Right ventricle myocardium inferior (tissue), 1 donor: Measurements from ENCODE around the gene RECK. TPM values are rescaled to one million over a fixed set of nuclear protein-coding genes. Genes with fewer than 3 reads are reported as not detected.
"Not testable (repeated sequence)": the region's sequence is repeated elsewhere in the genome, so short reads cannot be mapped to it uniquely, and the experiment has no call there.

Source experiments
- ATAC-seq: fragments of 200-7000 bp; cut with Tn5 transposase; one replicate; pipeline ENCODE4 v1.9.1; 2020; ENCODE audit warnings: mild to moderate bottlenecking, moderate library complexity
- DNase-seq: peaks from one replicate; pipeline ENCODE4 v3.0.0; 2021; ENCODE audit errors: missing footprints
- intact Hi-C: fragments of 100-400 bp; cut with DNase I; formaldehyde crosslinking; loops from one replicate; pipeline ENCODE4 v1.11.0; 2022
- total RNA-seq: library from RNA; stranded (reverse); fragmentation: NEBNext Ultra II Directional; extraction: Animal tissue kit (Norgen Biotek cat#: 25700); gene quantifications from one replicate; pipeline ENCODE4 v1.2.1, GENCODE V29; 2021
- donor health status: DM: no; HTN: yes; CAD: no; lungs with severe emphysema.

RECK gene
- total RNA-seq, 1 donor from 2014 or later, result 5.5 TPM

DNA sequence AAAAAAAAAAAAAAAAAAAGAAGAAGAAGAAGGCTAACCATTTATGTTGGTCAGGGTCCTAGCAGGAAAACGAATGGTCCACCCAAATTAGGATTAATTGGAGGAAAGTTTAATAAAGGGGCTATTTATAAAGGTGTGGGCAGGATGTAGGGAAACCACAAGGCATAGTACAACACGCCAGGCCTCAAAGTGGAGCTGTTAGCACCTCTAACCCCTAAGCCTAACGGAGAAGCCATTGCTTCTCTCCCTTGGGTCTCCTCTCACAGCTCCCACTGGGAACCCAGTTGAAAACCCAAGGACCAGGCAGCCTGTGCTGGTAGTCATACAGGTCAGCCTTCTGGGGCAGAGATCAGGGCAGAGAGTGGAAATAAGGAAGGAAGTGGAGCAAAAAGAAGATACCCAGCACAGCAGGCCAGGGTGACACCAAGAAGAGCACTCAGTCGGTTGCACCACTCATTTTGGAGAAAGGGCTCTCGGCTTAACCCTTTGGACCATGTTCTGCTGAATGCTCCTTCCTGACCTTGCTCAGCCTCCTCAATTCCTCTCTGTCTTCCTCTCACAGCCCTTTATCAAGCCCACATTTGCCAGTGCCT lies 91.0 kb downstream of the RECK start:
- ATAC-seq (peak; percentile 37), DNase-seq (no peak)
- intact Hi-C loops, result no loop called here

DNA sequence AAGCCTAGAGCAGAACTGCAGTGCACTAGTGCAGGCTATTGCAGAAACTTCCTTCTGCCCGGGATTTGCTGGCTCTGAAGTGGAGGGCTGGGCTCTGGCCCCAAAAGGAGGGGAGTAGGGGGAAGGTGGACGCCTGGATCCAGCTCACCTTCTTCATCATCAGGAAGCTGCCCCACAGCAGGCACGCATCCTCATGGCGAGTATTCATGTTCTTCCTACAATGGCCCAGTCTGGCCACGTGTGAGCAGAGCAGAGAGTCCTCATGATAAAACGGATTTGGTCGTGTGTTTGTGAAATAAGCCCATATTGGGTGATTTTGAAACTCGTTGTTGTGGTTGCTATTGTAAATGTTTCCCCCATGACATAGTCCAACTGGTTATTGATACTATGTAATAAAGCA lies 91.6 kb downstream of the RECK start:
- peak; percentile 68 for DNase-seq
- ATAC-seq, result no peak
- intact Hi-C loops, result no loop called here

DNA sequence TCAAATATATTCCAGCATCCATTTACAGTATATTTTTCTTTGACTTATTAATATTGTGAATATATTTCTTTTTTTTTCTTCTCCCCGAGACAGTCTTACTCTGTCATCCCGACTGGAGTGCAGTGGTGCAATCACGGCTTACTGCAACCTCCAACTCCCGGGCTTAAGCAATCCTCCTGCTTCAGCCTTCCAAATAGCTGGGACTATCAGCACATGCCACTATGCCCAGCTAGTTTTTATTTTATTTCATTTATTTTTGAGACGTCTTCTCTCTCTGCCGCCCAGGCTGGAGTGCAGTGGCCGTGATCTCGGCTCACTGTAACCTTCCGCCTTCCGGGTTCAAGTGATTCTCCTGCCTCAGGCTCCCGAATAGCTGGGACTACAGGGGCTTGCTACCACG lies 92.4 kb downstream of the RECK start:
- intact Hi-C loops, result no loop called here
- DNase-seq (no peak), ATAC-seq (no peak)

DNA sequence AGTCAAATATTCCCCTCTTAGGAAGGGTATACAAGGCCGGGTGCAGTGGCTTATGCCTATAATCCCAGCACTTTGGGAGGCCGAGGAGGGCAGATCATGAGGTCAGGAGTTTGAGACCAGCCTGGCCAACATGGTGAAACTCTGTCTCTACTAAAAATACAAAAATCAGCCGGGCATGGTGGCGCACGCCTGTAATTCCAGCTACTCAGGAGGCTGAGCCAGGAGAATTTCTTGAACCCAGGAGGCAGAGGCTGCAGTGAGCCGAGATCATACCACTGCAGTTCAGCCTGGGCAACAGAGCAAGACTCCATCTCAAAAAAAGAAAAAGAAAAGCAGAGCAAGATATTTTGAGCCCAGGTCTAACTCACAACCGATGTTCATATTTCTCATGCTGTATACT lies 95.0 kb downstream of the RECK start:
- intact Hi-C loops, ATAC-seq, DNase-seq: not testable (repeated sequence)

DNA sequence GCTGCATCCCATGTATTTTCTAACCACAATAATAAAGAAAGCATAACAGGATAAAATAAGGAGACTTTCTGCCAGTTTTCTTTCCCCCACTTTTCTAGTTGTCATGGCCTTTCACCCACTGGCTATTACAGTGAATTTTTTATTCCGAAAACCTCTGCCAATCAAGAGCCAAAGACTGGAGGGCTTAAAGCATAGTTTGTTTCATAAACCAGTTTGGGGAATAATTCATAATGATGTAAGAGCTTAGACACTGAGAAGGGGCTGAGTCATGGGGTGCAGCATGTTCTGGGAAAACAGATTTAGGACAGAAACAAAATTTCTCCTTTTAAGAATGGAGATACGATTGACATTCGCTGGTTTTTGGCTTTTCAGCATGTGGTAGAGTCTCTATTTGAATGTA lies 95.4 kb downstream of the RECK start:
- intact Hi-C loops, result no loop called here
- ATAC-seq (no peak), DNase-seq (no peak)

DNA sequence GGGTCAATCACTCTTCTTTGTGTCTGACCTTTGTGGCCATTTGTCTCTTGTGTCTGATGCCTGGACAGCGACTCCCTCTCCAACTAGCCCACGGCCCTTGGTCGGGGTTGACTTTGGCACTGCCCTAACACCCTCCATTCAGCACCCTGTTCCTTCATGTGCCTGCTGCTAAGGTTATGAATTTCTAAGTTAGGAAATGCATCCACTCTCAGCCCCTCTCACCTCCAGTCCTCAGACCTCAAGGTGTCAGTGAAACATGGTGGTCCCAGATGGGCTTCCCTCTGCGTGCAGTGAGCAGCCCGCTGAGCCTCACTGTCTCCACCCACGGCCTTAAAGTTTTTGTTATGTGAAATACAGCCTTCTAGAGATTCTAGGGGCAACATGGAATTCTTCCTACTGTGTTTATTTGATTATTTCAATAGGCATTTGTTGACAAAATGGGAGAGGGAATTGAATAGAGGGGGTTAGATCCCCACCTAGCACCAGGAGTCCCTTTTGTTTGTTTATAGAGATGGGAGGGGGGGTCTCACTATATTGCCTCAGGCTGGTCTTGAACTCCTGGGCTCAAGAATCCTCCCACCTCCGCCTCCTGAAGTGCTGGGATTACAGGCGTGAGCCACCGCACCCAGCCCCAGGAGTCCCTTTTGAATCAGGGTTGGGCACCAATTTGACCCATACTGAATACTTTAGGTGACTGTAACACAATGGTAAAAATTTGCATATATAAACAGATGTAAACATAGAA lies 98.2 kb downstream of the RECK start:
- intact Hi-C loops, result no loop called here

DNA sequence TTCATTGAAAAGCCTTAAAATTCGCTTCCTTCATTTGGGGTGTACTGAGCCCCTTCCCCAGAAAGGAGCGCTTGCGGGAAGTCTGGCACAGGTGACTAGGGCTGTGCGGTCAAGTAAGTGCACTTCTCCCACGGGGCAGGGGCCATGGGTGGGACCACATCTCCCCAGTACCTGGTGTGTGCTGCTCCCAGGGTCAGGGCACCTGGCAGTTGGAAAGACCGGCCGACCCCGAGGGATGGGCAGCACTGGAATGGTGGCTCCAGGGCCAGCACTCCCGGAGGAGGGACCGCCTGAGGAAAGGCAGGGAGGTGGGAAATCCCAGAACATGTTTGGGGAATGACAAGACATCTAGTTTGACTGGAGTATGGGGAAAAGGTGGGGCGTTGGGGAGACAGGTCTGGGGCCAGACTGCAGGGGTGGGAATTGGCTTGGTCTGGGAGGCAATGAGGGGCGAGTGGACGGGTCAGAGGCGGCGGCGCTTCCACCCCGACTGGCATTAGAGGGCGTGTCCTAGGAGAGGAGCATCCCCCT lies 99.1 kb downstream of the RECK start:
- intact Hi-C loops, result no loop called here
- ATAC-seq (peak; percentile 26), DNase-seq (no peak)

More for the DNA sequence above, 98.2 kb downstream of the RECK start:
- ATAC-seq (no peak), DNase-seq (no peak)

DNA sequence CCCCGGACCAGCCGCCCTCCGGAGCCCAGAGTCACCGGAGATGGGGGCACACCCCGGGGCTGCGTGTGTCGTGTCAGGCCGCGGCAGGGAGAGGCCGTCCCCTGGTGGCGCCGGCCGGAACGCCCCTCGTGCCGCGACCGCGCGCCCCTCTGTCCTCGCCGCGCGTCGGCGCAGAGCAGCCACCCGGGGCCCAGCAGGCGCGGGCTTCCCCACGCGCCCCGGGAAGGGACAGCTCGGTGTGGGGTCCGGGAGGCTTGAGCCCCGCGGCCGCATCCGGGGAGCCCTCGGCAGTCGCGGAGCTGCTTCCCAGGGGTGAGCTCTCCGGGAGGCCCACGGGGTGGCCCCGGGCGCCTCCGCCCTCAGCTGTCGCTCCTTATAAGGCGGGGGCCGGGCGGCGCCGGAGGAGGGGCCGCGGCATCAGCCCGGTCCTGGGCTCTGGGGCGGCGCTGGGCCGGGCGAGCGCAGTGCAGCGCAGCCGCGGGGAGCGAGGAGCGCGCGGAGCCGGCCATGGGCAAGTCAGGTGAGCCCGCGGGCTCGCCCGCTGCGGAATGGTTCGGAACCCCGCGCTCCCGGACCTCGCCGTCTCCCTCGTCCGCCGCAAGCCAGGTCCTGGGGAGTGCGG lies 99.7 kb downstream of the RECK start, which contains the start of gene GLIPR2:
TSS of gene GLIPR2 (plus strand) at position 462 of the 622 bp plus-strand sequence. CDS start at position 508, 46 bp downstream.
- peak; percentile 95 for DNase-seq
- ATAC-seq, result peak; percentile 98
- intact Hi-C loops, result no loop called here

DNA sequence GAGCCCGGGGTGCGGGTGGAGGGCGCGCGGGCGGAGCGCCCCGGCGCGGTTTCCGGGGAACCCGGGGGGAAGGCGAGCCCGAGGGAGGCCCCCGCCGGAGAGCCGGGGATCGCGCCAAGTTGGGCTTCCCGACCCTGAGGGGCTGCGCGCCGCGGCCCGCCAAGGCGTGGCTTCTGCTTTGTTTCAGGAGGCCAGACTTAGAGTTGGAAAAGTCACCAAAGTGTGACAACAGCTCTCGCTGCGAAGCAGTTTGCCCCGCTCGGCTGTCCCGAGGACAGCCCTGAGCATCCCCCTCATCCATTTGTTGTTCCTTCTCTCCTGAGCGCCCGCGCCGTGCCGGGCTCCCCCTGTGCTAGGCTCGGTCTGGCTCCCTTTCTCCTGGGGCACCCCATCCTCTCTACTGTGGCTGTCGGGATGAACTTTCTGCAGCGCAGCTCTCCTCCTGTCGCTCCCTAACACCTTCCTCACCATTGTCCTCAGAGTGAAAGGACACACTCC lies 100.2 kb downstream of the RECK start:
- ATAC-seq (peak; percentile 19), DNase-seq (peak; percentile 74)
- intact Hi-C loops, result no loop called here

DNA sequence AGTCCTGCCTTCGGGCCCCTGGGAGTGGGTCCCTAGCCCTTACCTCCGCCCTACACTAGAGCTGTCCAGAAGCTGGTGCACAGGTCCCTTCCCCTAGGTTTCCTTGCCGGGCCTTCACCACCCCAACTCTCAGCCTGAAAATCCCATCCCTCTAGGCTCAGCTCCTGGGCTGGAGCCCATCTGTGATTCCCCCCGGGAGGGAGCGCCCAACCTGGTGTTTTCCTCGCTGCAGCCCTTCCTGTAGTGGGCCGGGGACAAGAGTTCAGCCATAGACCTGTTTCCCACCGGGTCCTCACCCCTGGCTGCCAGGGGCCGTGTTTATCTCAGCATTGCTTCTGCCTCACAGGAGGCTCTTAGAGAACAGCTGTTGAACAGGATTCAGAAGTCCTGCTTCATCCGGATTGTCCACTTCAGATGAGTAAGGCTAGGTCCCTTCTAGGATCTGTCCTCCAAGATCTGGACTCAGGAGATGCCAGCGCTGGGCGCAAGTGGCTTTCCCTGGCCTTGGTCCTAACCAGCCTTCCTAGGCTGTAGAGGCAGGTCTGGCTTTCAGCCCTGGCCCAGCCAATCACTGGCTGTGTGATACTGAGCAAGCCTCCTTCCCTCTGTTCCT lies 100.8 kb downstream of the RECK start:
- DNase-seq (peak; percentile 79), ATAC-seq (peak; percentile 4)
- intact Hi-C loops, result no loop called here

DNA sequence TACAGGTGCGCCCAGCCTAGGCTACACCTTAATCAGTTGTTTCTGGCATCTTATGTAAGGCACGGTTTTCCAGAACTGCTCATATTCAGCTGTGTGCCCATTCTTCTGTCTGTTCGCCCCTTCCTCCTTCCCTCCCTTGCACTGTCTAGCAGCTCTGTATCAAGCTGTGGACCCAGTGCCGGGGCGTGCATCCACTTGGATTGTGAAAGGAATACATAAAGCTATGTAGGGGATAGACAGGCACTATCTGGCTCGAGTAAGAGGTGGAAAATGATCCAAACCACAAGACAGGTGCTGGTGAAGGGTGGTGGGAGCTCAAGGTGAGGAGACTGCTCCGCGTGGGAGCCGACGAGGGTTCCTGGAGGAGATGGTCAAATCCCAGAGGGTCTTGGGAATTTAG lies 101.8 kb downstream of the RECK start:
- ATAC-seq (no peak), DNase-seq (no peak)
- intact Hi-C loops, result no loop called here

DNA sequence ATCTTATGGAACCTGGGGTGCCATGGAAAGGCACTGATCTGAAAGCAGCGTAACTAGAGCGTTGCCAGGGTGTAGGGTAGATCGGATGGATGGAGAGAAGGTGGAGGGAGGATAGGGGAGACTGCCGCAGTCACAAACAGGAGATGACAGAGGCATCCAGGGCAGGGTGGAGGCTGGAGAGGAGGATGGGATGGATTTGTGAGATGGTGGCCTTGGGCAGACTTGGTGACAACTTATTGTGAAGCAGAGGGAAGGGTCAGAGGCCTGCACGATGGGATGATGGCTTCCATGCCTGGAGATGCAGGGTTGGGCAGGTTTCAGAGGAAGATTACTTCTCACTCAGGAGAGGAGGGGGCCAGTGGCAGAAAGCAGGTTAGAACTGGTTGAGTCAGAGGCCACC lies 102.2 kb downstream of the RECK start:
- intact Hi-C loops, result no loop called here
- ATAC-seq (no peak), DNase-seq (no peak)

DNA sequence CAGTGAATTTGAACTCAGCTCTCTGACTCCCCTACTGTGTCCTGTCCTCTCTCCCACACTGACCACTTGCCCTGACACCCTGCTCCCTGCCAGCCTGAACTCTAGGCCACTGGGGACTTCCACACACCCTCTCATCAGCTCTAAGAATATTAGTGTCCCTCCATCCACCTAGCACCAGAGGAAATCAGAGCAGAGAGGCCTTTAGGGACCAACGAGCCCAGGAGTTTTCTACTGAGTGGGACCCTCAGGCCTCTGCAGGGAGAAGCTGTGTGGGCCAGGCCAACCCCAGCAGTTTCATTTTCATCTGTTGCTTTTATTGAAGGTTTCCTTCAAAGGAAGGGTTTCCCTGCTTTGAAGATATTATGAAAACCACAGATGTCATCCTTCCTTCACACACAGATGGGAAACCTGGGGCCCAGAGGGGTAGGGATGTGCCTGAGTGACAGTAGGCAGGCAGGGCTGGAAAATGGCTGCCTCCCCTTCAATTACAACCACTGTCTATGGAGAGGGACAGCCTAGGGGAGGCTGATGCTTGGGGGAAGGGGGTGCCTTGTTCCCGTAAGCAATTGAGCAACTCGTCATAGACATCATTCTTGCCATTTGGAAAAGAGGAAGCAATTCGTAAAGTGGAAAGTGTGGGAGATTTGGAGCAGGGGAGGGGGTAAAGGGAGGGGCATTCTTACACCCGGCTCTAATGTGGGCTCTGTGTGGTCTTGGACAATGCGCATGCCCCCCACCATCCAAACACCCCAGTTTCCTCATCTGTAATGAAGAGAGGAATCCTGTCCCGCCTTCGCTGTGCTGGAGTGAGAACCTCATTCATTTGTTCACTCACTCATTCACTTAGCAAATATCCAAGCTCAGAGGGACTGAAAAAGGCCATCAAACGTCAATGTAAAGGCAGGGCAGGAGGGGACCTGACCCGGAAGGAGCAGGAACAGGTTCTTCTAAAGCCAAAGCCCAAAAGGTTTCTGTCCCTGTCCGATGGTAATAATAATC lies 103.7 kb downstream of the RECK start:
- DNase-seq, result no peak
- no peak for ATAC-seq
- intact Hi-C loops, result no loop called here

DNA sequence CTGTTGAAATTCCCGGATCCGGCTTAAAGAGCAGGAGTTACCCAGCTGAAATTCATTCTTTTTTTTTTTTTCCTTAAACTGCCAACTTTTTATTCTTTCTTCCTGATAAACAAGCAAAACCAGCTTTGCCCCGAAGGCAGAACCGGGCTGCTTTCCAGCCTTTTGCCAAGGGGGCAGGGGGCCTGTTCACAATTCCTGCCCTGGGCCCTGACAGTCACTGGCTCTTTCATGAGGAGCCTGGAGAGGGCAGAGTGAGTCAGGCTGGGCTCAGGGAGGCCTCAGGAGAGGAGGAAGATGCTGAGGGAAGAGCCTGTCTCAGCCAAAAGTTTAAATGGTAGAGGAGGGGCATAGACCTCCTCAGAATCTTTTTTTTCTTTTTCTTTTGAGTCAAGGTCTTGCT lies 104.6 kb downstream of the RECK start:
- no peak for DNase-seq
- intact Hi-C loops, result no loop called here
- no peak for ATAC-seq

DNA sequence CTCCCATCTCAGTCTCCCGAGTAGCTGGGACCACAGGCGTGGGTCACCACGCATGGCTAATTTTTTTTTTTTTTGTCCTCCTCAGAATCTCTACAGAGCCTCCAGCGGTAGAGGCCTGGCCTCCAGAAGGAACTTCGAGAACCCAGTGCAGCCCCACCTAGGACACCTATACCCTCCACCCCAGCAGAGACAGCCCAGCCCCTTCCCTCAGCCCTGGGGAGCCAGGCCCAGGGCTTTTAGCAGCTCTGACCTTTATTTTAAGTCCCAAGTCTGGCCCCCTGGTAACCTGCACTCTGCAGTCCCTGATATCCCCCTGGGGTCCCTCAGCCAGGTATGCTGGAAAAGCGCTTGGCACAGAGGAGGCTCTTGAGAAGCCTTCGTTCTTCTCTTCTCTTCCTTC lies 105.0 kb downstream of the RECK start:
- intact Hi-C loops, result no loop called here
- no peak for ATAC-seq
- DNase-seq, result no peak

DNA sequence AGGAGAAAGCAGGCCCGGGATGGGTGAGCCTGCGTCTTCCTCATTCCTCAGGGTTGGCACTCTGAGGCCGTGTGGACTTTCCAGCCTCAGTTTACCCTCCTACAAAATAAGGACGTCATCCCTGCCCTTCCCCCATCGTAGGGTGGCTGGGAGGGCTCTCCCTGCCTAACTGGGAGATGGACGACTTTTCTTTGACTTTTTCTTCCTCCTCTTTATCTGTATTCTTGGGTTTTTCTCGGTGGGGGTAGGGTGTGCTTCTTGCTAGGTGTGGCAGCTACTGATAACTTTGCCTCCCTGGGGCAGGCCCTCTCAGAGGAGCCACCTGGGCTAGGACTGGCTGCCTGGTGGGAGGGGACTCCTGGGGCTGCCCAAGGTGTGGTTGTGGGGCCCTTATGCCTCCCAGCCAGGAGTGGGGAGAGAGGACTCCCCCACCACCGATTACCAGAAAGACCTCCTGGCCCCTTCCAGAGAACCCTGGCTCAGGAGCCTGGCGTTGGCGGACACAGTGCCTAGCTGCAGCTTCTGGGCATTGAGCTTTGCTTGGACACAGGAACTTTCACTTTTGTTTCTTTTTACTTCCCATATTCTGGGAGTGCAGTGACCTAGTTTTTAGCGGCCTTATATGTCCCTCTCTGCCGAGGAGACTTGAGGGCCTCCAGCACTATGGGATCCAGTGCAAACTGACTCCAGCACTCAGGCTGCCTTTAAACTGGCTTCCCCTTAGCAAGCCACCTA lies 106.0 kb downstream of the RECK start:
- intact Hi-C loops, result no loop called here
- DNase-seq (no peak), ATAC-seq (peak; percentile 36)

DNA sequence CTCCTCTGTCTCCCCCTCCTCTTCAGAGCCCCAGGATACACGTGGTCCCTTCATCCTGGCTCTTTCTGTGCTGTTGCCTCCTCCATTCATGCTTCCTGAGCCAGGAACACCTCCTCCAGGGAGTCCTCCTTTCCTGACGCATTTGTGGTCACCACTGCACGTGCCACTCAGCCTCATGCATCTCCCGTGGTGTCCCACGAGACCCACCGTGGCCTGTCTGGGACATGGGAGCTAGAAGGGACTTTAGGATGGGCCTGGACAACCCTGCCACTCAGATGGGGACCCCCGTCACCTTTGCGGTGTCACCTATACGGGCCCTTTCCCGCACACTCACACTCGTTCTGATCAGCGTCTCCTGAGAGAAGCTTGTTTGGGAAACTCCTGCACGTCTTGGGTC lies 106.5 kb downstream of the RECK start:
- DNase-seq (no peak), ATAC-seq (peak; percentile 3)
- intact Hi-C loops, result no loop called here
